NCI-H345 treated with DMSO at 0.1 percent for 48 hours (cell line): ENCODE results near the gene MYB.

Source experiments
- DNase-seq: peaks from one replicate; lab custom pipeline; 2025; ENCODE audit not compliant: unreplicated experiment; lab: John Stamatoyannopoulos, UW

Gene MYB

DNA sequence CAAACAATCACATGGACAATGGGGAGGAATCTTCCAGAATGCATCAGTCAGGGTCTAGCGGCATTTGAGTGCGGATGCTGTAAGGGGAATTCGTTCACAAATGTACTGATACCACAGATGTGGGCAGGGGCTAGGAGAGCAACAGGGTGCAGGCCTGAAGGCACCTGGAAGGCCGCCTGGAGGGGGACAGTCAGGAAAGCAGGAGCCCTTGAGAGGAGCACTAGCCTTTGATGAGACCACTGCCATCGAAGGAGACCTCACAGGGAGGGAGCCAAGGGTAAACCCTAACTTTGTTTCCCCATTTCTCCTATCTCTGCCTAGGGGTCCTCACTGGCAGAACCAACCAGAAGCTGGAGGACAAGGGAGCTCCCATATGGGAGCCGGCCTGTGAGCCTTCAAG lies 38.2 kb downstream of the MYB start:
- DNase-seq = no peak

DNA sequence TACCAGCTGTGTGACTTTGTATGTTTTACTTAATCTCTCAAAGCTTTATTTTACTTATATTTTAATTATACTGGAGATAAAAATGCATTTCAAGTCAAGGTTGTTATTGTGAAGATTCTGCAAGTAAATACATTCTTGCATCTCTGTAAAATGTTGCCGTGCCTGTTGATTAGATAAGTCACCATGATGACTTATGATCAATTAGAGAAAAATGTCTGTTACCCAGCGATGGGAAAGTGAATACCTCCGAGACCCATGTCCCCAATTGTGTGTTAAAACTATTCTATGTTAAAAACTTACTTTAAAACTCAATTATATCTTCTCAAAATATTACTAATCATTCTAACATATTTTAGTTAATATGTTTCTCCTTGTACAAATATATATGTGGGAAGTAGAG lies 39.9 kb downstream of the MYB start:
- DNase-seq = no peak

DNA sequence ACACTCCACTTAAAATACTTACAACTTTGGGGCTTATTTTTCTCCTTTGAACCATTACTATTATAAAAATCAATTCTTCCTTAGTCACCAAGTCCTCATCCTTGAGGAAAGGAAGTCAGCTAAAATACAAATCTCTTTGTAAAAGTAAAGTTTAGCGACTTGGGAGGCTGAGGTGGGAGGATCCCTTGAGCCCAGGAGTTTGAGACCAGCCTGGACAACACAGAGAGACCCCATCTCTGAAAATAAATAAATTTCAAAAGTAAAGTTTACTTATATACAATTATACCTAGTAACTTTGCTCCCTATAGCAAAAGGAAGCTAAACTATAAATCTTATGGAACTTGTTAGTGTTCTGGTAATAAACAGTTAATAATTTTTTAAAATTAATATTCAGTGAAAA lies 40.4 kb downstream of the MYB start:
- no peak for DNase-seq

DNA sequence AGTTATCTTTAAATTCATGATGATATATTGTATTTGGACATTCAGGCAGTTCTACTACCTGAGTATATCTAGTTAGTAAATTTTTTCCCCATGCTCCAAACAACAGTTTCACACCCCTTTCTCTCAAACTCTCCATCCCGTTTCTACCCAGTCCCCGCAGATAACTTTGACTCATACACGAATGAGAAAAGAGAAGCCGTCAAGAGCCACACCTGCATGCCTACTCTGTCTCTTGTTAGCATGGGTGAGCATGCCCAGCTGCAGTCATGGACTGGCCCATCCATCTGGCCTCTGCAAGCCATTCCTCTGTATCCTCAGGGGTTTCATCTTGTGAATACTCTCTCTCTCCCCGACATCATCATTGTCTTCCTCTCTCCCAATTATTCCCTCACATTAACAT lies 41.5 kb downstream of the MYB start:
- no peak for DNase-seq

DNA sequence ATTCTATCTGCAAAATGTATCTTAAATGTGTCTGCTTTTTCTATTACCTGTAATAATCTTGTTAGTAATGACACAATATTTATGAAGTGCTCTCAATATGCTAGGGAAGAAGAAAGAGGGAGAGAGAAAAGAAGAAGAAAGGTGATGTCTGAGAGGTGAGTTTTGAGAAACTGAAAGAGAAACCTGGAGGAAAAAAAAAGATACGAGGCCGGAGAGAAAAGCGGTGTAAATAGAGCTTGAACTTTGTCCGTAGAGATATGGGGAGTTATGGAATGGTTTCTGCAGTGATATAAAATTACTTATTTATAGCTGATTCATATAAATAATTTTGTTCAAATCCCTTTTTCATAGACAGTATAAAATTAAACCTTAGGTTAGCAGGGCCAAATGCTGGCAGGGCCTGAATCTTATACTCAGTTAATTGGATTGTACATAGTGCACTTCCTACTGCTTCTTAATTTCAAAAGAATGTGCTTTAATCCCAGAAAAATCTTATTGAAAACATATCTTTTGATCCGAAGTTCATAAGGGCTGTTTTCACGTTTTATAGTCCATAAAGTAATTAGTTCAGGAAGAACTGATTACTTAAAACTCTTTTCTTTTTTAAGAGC lies 43.0 kb downstream of the MYB start:
- DNase-seq = no peak

DNA sequence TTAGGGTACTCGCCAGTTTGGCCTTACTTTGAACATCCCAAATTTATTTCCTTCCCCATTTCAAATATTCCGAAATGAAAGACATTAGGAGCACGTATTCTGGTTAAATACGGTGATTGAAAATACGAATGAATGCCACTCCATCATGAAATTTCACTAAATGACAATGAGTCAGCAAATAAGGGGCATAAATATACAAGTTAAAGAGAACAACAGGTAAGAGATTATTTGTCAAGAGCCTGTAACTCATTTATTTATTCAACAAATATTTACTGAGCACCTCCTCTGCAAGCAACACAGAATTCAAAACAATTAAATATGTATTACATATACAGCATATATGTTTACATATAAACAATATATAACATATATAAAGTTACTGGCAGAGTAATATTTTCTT lies 44.8 kb downstream of the MYB start:
- no peak for DNase-seq

DNA sequence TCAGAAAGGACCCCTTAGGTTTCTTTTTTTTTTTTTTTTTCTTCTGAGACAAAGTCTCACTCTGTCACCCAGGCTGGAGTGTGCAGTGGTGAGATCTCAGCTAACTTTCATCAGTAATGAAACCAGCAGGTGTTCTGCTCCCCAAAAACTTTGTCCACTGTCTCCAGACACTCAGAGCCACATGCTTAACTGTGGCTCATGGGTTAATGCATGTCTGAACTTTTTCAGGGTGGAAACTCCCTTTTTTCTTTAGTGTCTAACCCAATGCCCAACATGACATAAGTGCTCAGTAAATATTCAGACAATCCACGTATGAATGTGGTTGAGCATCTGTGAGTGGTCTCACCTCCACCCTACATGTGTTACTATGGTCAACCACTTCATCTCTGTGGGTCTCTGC lies 45.4 kb downstream of the MYB start:
- no peak for DNase-seq

DNA sequence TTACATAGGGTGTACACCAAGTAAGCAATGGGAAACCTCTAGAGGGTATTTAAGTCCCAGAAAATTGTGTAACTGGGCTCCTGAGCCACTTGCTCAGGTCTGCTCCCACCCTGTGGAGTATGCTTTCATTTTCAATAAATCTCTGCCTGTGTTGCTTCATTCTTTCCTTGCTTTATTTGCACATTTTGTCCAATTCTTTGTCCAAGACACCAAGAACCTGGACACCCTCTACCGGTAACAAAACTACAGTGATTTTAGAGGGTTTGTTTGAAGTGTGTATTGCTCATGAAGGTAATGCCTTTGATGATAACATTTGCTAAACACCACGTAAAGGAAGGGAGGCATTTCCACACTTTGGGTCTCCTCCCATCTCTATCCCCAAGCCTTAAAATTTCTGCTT lies 46.2 kb downstream of the MYB start:
- DNase-seq = no peak

DNA sequence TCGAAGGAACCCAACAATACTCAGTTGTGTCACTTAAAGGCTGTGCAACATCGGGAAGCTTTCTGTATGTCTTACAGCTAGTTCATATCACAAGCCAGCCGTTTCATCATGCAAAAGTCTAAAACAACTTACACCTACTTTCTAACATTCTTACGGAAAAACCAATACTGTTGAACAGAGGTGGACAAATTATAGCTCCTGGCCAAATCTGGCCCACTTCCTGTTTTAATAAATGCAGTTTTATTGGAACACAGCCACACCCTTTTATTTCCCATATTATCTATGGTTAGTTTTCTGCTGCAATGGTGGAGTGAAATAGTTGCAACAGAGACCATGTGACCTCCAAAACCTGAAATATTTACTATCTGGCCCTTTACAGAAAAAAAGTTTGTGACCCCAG lies 46.6 kb downstream of the MYB start:
- no peak for DNase-seq

DNA sequence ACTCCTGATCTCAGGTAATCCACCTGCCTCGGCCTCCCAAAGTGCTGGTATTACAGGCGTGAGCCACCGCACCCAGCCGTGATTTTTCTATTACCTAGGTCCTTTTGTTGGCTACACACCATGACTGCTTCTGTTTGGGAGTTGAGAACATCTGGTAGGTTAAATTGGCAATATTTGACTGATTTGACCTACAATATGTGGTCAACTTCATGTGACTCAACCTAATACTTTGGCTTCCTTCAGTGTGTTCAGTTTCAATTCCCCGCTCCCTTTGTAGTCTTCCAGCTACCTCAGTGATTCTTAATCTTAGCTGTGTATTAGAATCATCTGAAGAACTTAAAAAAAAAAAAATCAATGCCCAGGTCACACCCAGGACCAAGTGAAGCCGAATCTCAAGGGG lies 47.4 kb downstream of the MYB start:
- no peak for DNase-seq

DNA sequence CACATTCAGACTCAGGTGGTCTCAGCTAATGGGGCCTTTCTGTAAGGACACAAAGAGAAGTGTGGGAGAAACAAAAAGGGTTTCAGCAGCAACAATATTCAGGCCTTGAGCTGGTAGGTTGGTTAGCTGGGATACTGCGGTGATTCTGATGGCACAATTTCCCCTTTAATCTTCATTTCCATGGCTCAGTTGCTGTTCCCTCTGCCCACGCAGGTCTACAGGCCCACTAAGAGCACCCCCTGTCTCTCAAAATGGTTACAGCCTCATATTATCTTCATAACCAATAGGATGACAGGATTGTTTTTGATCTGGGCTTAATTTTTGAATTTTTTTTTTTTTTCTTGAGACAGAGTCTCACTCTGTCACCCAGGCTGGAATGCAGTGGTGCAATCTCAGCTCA lies 48.9 kb downstream of the MYB start:
- DNase-seq = no peak

DNA sequence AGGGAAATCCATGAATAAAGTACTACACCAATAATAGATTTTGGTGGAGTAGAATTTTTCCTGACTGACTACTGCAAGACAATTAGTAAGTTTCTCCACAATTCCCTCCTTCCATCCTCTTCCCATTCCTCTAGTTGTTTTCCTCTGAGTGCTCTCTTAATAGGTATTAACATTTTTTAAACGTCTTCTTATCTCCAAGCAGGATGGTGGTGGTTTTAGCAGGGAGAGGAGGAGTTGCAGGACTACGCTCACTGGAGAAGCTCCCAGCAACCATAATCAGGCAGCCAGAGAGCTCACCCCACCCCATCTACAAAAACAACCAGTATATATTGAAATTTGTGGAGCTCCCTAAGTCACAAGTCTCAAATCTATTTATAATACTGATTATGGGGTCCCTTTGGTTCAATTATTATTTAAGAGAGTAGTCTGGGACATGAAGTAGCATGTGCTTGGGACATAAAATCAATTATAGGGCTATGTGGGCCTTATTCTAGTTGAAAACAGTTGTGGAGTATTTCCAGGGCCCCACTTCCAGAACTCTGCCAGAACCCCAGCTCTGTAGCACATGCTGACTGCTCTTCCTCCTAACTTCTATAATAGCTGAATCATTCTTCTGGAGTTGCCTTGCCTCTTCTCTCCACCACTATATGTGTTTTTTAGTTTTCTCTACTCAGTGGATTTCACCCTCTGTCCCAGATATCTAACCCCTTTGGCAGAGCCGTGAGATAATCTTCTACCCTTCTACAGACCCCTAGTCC lies 49.8 kb downstream of the MYB start:
- no peak for DNase-seq

DNA sequence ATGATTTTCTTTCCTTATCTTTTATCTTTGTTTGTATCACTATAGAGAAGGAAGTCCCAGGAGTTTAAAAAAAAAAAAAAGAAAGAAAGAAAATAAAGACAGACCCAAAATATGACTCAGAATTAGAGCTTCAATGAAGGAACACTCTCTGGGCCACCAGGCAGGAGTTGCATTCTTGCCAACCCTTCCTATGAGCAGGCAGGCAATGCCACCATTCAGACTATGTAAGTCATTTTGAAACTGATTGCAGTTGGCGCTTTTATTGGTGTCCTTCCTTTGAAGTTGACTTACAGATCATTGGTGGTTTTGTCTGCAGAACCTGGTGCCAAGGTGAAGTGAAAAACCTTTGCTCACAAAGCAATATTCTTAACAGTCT lies 50.3 kb downstream of the MYB start:
- no peak for DNase-seq

DNA sequence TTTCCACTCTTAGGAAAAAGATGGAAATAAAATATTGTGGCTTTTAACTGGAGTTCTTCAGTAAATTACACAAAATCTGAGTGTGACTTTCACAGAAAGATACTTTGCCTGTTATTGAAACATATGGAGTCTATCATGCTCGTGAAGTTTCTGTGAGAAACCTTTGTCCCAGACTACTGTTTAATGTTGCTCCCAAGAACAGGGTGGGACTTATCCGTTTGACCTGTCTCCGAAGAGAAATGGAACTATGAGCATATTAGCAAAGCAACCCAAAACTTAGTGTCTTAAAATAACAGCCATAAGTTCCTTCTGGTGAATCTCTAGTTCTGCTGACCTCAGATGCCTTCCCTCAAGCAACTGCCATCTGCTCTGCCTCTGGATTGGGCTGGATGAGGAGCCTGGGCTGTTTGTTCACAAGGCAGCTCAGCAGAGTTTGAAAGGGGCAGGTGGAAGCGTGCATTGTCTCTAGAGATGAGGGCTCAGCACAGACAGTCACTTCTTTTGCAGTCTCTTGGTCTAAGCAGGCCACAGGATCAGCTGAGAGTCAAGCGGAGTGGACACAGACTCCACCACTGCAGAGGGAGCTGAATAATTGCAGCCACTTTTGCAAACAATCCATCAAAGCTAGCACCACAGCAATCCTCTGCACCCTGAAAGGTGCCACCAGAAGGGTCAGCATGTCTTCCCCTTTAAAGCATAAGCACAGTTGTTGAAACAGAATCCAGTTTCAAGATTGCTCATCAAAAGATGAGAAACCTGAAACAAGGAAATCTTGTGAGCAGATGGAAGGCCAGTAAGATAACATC lies 52.8 kb downstream of the MYB start:
- no peak for DNase-seq

DNA sequence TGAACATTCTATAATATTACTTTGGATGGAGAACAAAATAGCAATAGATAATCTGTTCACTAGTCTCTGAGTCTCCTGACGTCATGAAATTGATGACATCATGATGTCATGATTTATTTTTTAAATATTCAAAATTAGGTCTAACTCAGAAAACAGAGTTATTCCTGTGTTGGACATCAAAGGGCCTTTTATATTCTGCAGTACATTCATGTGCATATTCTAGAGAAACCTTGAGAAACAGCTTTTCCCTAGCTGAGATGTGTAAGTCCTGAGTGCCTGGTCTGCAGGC lies 53.3 kb downstream of the MYB start:
- DNase-seq = no peak

DNA sequence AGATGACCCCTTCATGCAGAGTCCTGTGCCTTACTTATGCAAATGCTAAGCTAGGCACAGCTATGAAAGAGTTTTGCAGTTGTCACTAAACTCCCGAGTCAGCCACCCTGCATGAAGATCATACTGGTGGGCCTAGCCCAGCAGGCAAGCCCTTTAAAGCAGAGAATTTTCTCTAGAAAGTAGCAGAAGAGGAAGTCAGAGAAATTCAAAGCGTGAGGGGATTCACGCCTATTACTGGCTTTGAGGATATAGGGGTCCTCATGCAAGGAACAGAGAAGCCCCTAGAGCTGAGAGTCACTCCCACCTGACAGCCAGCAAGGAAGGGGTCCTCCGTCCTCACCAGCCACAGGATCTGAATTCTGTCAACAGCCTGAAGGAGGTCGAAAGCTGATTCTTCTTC lies 54.6 kb downstream of the MYB start:
- no peak for DNase-seq

DNA sequence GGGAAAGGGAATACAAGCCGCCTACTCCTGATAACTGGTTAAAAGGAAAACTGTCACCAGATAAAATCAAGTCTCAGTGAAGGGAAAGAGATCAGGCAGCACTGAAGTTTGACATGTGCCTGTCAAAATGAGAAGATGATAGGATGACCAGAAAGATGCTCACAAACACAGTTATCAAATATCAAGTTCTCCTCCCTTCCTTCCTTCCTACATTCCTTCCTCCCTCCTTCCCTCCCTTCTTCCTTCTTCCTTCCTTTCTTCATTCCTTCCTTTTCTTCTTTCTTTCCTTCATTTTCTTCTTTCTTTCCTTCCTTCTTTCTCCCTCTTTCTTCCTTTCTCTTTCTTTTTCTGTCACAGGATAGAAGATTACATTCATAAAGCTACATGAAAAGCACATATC lies 55.2 kb downstream of the MYB start:
- DNase-seq = no peak

DNA sequence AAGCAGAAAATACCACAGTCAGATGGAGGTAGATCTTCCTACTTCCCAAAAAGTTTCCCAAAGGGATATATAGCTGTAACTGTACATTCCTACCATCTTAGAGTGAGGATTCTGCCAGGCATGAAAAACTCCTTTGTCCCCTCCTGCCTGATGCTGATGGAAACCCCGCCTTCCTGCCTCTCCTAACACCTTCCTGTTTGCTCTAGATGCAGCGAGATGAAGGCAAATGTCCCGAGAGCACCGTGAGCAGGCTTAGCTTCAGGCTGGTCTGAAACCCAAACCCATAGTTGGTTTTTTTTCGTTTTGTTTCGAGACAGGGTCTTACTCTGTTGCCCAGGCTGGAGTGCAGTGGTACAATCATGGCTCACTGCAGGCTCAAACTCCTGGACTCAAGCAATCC lies 55.6 kb downstream of the MYB start:
- no peak for DNase-seq

DNA sequence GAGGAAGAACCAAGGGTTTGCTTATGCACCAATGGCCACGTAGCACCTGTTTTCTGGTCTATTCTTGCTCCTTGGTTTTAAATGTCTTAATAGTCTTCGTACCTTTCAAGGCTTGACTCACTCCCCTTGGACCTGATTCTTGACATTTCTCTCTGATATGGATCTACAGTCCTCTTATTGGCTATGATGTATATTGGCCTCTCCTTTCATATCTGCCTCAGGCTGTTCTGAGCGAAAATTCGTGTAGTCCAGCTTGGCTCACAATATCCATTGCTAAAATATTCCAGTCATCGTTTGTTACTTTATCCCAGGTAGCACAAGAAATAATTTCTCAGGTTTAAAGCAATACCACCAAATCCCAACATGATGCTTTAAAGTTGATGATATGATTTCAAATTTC lies 59.6 kb downstream of the MYB start:
- no peak for DNase-seq

DNA sequence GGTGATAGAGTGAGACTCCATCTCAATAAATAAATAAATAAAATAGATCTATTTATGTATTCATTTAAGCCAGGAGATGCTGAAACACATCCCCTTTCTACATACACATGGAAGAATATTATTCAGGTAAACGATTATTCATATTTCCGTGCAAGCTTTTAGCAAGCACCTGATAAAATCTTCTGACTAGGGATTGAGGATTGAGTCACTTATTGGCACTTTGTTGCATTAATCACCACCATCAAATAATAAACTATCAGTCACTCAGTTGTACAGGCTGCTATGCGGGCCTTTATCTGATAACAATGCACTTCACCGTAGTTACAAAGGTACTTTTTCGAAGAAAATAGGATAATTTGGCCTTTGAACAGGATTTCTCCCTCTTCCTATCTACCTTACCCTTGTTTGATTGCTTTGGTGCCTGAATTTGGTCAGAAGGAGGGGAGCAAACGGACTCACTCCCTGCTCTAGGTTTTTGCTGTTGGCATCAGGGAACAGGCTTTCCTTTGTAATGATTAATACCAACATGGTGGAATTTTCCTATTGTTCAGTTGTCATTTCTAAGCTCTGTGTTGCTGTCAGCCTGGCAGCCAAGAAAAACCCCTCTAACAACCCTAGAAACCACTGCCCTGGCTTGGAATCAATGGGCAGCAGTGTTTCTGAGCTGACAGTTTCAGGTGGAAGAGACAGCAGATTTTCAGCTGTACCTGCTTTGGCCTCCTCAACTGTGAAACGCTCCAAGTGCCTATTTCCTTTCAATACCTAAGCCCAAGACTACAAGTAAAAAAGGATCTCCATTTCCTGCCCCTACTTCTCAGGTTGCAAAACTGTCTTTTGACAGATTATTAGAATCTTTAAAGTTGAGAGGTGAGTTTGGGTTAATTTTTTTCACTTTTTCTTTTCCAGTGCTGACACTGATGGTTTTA lies 63.0 kb downstream of the MYB start:
- DNase-seq = no peak

DNA sequence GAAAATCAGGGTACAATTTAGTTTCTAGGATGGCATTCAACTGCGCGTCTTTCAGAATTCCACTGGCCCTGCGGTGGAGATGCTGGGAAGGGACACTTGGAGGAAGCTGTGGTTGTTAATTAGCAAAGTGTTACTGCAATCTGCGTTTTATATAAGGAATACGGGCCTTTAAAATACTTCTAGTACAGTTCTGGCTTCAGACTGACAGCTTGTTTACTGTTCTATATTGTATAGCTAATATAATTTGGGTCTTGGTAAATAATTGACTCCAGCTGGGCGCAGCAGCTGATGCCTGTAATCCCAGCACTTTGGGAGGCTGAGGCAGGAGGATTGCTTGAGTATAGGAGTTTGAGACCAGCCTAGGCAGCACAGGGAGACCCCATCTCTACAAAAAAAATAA lies 63.7 kb downstream of the MYB start:
- no peak for DNase-seq
